Neural cell (in vitro differentiated cells): ENCODE measurements around the gene NCK1.

Experiments
- EP300 ChIP-seq: fragments of 450-650 bp; conservative IDR thresholded peaks from 2 replicates; pipeline ENCODE4 v1.6.1; 2014; ENCODE audit warnings: antibody characterized with exemption, mild to moderate bottlenecking, moderate library complexity; ENCODE audit not compliant: poor library complexity, severe bottlenecking
- POLR2AphosphoS5 ChIP-seq: IDR thresholded peaks from 2 replicates; pipeline ENCODE4 v1.6.1; 2012
- TAF1 ChIP-seq: IDR thresholded peaks from 2 replicates; pipeline ENCODE4 v1.6.1; 2012; ENCODE audit warnings: low read depth

GRCh38 chr3:136838641-136839555, 23.1 kb upstream of the NCK1 start:
- no peak for TF ChIP-seq TAF1
- no peak for TF ChIP-seq POLR2AphosphoS5
- TF ChIP-seq EP300: no peak
